Measurements from ENCODE around the gene LIPF.
A peak's percentile ranks its signal among the peaks of the same experiment; 100 is the strongest.
"Not testable (repeated sequence)": the region's sequence is repeated elsewhere in the genome, so short reads cannot be mapped to it uniquely, and the experiment has no call there.

The LIPF gene

GRCh38 chr10:88664142-88664541 lies at the start of gene LIPF:
Gene LIPF, plus strand, starts transcription at chr10:88664442. Its CDS starts 2,856 bp downstream, at chr10:88667298.
- no peak for DNase-seq (ENCODE audit: low spot score)

- no peak for DNase-seq (ENCODE audit: low spot score)
These were observed 47.8 kb upstream of the LIPF start for GRCh38 chr10:88616250-88616977.

- DNase-seq (ENCODE audit: low spot score) = no peak
These were observed 46.4 kb upstream of the LIPF start for GRCh38 chr10:88617772-88618300.

GRCh38 chr10:88618496-88618895 lies 45.7 kb upstream of the LIPF start:
- no peak for DNase-seq (ENCODE audit: low spot score)

- DNase-seq (ENCODE audit: low spot score) = no peak
These were observed 43.8 kb upstream of the LIPF start for GRCh38 chr10:88620441-88620840.

- no peak for DNase-seq (ENCODE audit: low spot score)
These were observed 40.4 kb upstream of the LIPF start for GRCh38 chr10:88623835-88624234.

- no peak for DNase-seq (ENCODE audit: low spot score)
These were observed 39.4 kb upstream of the LIPF start for GRCh38 chr10:88624840-88625239.

- DNase-seq (ENCODE audit: low spot score) = no peak
These were observed 24.1 kb upstream of the LIPF start for GRCh38 chr10:88640186-88640585.

GRCh38 chr10:88642209-88642608 lies 22.0 kb upstream of the LIPF start:
- DNase-seq (ENCODE audit: low spot score) = no peak

GRCh38 chr10:88642963-88643362 lies 21.3 kb upstream of the LIPF start:
- no peak for DNase-seq (ENCODE audit: low spot score)

- no peak for DNase-seq (ENCODE audit: low spot score)
These were observed 17.1 kb upstream of the LIPF start for GRCh38 chr10:88647061-88647615.

GRCh38 chr10:88651101-88651551 lies 13.1 kb upstream of the LIPF start:
- peak; percentile 13 for DNase-seq (ENCODE audit: low spot score)

GRCh38 chr10:88652616-88653015 lies 11.6 kb upstream of the LIPF start:
- DNase-seq (ENCODE audit: low spot score) = no peak

GRCh38 chr10:88657901-88658300 lies 6.3 kb upstream of the LIPF start:
- DNase-seq (ENCODE audit: low spot score) = no peak

GRCh38 chr10:88659725-88660597 lies 4.3 kb upstream of the LIPF start:
- DNase-seq (ENCODE audit: low spot score) = no peak

- no peak for DNase-seq (ENCODE audit: low spot score)
These were observed 3.7 kb upstream of the LIPF start for GRCh38 chr10:88660598-88660884.

- no peak for DNase-seq (ENCODE audit: low spot score)
These were observed 3.2 kb upstream of the LIPF start for GRCh38 chr10:88661018-88661417.

- DNase-seq (ENCODE audit: low spot score) = no peak
These were observed 2.7 kb upstream of the LIPF start for GRCh38 chr10:88661577-88661976.

GRCh38 chr10:88663153-88663552 lies 1.1 kb upstream of the LIPF start:
- DNase-seq (ENCODE audit: low spot score) = not testable (repeated sequence)

GRCh38 chr10:88668465-88668864 lies 4.2 kb downstream of the LIPF start:
- no peak for DNase-seq (ENCODE audit: low spot score)

GRCh38 chr10:88670497-88670896 lies 6.3 kb downstream of the LIPF start:
- no peak for DNase-seq (ENCODE audit: low spot score)

- no peak for DNase-seq (ENCODE audit: low spot score)
These were observed 7.8 kb downstream of the LIPF start for GRCh38 chr10:88672041-88672440.

All from COLO829 (cell line).